Stimulated activated CD8-positive, alpha-beta memory T cell treated with anti-CD3 and anti-CD28 coated beads, Interleukin-15, amount 100 ng/mL, for 4 hours (primary cell): ENCODE results near the gene EBF3.

Source experiments
- DNase-seq, 2 donors: peaks; one replicate each; pipeline ENCODE4 v3.0.0-alpha.2; 2020; ENCODE audit warnings: low read depth in 2 of 2

The EBF3 gene

DNA sequence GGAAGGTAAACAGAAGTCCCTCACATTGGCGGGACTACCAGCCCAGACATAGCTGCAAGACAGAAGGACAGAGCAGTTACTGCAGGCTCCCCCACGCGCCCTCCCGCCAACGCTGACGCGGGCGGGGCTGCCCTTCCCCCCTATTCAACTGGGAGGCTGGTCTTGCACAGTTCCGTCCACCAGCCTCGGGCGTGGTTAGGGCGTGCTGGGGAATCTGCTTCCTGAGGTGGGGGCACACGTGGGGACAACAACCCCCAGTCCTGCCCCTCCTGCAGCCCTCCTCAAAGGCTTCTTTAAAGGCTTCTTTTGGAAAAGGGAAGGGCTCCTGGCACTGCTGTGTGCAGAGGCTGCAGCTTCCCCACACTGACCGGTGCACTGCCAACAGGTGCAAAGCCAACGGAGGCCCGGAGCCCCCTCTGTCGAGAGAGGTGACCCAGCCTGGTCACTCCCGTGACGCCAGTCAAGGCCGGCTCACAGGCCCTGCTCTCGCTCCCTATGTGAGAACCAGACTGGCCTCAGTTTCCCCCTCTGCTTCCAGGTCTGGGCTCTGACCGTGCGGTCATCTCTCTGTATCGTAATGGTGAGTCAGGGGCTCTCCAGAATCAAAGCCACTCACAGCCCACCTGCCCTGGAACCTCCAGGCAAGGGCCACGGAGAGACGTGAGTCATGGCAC, 126.0 kb downstream of the EBF3 start:
- no peak for DNase-seq

DNA sequence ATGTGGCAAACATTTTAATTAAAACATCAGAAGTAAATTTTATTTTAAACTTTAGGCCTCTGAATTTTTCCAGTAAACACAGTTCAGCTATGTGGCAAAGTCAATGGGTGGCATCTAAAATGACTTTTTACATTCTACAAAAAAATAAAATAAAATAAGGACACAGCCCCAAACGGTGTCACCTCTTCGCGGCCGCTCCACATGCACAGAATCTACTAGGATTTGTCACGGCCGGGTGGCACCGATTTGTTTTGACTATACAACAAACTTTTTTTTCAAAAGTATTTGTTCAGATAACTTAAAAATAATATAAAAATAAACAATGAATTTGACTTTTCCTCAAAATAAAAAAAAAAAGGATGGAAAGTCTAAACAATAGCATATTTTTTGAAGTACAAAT, 127.8 kb downstream of the EBF3 start:
- DNase-seq: no peak

DNA sequence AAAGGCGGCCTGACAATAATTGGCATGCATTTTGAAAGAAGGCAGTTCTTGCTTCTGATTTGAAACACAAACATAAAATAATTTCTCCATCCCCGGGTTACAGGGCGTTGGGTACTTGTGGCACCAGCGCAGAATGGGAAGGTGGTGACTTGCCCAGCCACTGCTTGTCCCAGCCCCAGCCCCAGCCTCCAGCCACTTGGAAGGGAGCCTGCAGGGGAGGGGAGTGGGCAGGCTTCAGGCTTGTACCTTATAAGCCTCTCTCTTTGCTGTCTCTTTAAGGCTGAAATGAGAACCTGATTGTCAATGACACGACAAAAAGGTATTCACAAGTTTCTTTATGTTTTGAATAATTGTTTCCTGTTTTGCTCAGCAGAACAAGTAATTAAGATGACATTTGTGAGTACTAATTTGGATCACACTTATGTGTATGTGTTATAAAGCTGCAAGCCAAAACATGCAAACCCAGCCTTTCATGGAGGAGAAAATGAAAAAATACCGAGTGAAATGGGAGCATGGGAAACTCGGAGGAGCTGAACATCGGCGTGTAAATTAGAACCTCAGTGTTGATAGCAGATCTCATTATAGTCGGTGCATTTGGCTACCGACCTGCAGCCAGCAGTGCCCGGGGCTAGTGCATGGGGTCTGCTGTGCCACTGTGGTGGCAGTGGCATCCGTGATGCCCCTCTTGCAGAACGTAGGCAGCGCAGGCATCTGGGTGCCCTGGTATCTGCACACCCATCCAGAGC, 129.9 kb downstream of the EBF3 start:
- no peak for DNase-seq

DNA sequence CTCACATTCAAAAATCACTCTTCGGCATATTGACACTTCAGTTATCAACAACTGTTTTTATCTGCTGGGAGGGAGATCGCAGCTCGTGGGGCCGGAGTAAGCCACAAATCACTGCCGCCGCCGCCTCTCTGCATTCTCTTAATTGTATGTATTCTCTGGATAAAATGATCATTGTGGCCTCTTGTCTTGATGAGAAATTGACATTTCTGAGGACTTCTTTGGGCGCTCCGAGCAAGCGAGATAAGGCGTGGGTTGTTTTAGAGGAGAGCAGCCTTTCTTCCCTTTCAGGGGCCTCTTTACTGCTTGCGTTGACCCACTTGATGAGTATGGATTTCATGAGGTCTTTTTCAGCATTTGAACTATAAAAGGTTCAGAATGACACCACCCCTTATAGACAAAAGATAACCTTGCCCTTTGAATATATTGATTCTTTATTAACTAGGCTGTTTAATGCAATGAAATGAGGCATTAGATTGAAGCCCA, 130.6 kb downstream of the EBF3 start:
- DNase-seq: no peak

DNA sequence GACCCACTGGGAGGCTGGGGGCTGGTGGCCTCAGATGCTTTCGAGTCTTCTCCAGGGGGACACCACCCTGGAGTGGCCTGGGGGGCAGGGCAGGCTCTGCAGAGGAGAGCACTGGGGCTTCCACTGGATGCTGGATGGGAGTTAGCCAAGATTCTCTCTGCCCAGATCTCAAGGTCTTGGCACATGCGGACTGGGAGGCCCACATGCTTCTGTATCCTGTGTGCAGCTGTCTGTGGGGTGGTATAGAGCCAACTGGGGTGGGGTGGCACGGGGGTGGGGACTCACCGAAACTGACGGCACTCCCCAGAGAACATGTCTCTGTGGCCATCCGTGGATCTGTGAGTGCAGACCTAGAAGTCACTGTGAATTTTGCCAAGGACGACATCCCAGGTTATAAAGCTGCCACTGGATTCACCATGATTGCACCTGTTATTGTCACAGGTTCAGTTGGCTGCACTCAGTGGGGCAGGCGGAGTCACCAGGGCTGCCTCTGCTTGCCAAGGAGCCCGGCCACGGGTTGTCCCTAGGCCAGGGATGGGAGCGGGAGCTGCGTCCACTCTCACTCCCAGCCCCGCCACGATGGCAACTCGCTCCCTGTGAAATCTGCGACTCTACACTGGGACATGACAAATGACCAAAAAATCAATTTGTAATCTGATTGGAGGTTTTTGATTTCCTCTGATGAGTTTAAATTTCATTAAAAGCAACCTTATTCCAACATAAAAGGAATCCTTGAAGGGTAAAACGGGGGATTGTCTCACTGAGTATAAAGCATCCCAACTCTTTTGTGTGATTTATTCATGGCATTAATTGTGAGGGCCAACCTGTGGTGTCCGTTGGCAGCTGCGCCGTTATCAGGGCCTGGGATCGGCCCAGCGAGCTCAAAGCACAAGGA, 131.3 kb downstream of the EBF3 start:
- DNase-seq: no peak

DNA sequence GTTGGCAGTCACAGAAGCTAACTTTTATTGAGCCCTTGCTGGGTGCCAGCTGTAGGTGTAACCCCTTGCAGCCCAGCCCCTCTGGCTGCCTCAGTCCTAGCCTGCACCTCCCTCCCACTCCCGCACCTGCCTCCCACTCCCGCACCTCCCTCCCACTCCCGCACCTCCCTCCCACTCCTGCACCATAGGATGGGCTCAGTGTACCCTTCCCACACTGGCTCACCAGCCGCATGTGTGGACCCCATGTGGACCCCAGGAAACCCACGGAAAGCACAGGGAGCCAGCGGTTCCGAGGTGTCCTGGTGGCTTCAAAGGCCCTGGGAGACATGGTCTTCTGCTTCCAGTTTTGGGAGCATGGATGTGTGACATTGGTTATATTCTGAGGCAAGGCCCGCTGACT, 132.9 kb downstream of the EBF3 start:
- DNase-seq: no peak

DNA sequence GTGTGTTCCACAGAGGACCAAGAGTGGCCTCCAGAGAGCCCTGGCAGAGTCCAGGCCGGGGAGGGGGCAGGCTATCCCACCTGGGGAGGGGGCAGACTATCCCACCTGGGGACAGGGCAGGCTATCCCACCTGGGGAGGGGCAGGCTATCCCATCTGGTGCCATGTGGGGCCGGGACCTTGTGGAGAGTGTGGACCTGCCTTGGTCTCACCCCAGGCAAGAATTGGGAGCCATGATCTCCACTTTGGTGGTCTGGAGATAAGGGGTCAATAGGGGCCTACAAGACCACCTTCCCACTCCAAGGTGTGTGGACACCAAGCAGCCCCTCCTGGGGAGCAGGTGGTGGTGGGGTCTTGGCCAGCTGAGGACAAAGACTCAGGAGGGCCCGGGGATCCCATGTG, 138.2 kb downstream of the EBF3 start:
- DNase-seq: no peak

DNA sequence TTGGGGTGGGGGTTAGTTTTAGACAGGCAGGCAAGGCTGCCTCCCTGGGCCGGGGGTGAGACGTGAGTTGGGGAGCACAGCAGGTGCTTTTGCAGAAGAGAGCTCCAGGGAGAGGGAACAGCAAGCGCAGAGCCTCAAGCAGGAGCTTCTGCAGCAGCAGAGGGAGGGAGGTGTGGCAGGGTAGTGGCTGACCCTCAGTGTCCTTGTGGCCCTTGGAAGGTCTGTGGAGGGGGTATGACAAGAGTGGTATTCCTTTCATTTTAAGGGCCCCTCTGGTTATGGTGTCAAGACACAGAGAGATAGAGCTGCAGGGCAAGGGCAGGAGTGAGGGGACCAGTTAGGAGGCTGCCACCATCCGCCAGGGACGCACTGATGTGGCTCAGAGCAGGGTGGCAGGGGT, 138.9 kb downstream of the EBF3 start:
- no peak for DNase-seq

DNA sequence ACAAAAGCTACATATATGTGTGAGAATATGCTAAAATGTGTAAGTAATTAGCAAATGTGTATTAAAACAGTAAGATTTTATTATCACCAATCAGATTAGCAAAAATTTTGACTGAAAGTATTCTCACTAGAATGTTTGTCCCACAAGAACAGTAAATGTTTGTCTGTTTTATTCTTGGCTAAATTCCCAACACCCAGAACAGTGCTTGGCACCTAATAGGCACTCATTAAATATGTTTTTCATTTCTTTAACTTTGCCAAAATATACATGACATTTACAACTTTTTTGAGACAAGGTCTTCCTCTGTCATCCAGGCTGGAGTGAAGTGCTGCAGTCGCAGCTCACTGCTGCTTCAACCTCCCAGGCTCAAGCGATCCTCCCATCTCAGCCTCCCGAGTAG, 143.6 kb downstream of the EBF3 start:
- DNase-seq: no peak

DNA sequence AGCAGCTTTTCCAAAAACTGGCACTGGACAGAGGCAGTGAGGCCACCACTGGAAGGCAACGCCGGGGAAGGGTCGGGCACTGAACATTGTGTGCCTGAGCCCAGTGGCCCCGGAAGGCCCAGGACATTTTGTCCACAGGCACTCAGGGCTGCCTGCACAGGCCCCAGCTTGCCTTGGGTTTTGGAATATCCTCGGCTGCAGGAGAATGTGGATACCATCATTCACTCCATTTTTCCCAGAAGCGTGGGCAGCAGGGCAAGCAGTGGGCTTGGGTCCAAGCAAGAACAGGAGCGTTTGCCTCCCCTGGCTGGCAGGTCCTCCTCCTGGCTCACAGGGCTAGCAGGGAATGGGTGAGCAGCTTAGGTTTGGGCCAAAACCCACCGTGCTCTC, 147.4 kb downstream of the EBF3 start:
- no peak for DNase-seq

DNA sequence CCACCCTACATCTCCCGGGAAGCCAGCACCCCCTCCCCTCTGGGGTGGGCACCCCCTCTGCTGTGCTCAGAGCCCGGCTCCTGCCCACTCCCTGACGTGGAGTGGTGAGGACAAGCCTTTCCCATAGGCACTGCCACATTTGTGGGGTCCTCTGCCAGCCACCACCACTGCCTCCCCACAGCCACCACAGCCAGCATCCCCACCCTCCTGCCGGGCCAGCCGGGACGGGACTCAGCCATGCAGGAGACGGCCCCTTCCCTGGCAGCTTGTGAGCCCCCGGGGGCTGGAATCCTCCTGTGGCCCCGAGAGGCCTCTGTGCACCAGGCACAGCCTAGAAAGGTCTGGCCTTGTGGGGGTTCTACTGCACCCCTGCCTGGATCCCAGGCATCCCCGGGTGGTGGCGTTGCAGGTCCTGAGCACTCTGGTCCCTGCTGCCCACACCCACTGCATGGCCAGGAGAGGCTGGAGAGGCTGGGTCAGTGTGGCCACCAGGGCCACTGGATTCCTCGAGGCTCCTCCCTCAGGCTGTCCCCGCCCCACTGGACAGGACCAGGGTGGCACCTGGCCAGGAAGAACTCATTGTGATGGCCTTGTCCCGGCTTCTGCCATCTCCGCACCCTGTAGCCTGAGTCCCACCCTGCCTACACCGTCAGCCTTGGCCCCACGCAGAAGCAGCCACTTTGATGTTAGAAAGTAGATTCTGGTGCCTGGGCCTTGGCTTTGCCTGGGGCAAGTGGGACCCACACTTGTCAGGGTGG, 148.0 kb downstream of the EBF3 start:
- no peak for DNase-seq

DNA sequence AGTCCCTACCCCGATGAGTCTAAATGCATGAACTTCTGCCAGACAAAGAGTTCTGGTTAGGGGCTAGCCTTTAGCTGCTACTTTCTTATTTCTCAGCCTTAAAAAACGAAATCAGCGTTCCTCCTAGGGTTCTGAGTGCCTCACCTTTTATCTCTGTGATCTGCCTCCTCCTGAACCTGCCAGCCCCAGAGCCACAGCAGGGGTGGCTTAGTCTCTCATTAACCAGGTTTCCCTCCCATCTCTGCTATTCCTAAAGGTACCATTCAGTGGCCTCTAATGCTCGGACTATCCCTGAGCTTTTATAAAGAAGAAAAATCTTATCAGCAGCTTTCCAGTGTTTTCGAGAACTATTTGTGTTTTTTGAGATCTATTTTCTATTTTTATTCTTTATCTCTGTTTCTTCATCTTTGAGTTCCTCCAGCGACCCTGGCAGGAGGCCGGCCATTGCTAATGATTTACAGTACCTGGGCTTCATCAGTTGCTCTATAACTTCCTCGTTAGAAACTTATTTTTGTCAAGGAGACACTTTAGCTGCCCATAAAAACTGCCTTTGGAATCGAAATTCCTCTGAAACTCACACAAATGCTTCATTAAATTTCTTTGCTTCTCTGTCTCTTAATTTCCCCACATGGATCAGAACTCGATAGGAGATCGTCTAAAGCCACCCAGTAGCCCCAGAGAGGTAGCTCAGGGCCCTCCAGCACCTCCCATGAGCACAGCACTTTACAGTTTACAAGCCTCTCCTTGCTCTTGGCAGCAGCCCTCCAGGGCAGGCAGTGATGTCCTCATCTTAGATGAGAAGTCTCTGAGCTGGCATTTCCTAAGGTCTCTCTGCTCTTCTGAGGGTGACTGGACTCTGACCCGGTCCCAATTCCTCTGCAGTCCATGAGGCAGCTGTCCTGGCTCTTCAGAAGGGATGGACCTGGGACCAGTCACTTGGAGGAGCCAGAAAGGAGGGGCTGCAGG, 149.1 kb downstream of the EBF3 start:
- DNase-seq: no peak

DNA sequence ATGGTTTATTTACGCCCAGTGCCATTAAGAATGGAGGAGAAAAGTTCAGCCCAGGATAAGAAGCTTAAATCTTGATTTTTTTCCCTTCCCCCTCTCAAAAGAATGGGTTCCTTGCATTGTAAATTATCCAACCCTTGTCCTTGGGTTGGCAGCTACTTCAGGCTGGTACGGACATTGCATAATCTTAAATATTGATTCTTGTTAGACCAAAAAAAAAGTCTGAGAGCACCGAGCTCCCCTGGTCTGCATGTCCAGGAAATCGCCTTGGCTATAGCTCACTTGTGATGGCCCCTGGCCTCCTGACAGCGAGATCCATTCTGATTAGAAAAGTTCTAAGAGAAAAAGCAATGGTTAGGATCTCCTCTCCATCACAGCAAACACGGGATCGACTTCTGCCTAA, 151.7 kb downstream of the EBF3 start:
- DNase-seq: no peak

DNA sequence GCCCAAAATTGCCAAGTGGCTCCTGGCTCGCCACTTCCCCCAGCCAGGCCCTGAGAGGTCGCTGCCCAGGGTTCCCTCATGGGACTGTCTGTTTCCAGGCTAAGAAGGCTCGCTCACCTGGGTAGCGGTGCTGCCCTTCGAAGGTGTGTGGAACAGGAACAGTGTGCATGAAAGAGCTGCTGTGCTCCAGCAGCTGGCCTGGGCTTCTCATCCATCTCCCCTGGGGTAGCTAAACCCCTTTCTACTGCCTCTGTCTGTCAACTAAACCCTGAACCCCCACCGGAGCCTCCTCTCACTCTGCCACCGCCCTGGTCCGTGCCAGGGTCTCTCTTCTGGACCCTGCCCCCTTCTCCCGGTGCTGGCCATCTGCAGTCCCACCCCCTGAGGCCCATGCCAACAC, 152.9 kb downstream of the EBF3 start:
- DNase-seq: no peak

DNA sequence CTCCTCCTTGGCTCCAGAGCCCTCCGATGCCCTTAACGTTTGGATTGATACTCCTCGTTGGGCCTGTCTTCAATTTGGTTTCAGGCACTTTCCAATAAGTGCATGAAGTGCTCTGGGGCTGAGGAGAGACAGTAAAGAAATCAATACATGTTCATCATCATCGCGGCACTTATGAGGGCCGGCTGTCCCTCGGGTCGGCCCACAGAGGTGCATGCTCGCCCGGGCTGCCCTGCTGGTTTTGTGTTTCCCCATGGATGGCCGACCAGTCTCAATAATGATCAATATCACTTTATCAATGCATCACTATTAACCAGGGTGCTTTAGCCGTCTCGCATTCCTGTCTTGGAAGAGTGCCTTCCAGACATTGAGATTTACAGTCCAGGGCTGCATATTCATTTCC, 154.2 kb downstream of the EBF3 start:
- DNase-seq: no peak

DNA sequence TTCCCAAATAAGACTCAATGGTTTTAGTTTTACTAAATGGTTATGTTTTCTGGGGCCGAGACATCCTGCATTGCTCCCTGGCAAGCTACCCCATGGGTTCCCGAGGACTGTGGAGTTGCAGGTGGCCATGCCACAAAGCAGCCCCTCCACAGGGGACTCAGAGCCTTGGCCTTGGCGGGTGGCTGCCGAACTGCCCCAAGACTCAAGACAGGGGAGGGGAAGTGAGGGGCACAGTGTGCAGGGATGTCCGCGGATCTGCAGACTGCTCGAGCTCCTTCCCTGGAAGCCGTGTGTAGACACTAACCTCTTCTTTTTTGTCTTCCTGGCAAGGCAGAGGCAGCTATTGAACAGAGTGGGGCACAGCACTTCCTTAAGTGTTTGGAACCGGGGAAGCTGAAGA, 154.6 kb downstream of the EBF3 start:
- DNase-seq: no peak

DNA sequence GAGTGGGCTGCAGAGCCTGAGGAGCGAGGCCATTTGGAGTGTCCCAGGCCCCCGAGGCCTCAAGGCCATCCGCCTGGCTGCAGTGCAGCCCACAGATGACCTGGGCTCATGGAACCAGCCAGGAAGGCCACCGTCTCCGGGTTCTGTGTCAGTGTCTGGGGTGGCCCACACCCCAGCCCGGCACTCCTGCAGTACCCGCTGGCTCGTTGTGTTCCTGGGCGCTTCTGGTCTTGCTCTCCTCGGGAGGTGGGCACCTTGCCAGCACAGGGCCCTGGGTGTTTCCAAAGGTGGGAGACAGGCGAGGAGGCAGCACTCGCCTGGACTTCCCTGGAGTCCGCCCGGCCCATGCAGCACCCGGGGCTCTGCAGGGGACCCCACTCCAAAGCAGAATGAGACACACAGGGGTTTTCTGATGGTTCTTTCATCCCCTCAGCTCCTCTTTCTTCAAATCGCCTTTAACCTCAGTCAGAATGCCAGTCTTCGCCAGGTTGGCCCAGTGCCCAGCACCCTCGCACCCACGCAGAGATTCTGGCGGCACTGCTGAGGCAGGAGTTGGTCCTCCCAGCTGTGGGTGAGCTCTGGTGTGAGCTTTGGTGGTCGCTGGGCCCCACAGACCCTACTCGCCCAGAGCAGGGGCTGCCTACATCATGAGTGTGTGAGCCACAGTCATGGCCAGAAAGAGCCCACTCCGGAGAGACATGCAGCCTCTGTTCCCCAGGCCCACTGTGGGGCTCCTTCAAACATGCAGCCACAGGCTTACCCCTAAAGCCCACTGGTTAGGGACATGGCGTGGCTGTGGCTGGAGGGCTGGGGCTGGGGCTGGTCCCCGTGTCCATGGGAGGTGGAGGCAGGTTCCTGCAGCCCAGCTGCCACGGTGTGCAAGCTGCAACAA, 155.7 kb downstream of the EBF3 start:
- no peak for DNase-seq

DNA sequence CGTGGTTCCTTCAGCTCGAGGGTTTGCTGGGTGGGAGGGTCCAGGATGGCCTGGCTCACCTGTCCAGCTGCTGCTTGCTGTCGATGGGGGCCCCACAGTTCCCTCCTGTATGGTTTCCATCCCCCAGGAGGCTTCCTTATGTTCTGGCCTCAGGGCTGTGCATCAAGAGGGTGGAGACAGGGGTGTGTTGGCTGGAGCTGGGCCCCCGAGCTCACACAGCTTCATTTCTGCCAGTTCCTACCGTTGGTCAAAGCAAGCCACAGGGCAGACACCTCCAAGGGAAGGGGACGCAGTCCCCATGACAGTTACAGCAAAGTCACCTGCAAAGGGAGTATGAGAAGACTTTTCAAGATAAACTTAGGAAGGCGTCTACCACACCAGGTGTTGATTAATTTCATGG, 156.9 kb downstream of the EBF3 start:
- no peak for DNase-seq

DNA sequence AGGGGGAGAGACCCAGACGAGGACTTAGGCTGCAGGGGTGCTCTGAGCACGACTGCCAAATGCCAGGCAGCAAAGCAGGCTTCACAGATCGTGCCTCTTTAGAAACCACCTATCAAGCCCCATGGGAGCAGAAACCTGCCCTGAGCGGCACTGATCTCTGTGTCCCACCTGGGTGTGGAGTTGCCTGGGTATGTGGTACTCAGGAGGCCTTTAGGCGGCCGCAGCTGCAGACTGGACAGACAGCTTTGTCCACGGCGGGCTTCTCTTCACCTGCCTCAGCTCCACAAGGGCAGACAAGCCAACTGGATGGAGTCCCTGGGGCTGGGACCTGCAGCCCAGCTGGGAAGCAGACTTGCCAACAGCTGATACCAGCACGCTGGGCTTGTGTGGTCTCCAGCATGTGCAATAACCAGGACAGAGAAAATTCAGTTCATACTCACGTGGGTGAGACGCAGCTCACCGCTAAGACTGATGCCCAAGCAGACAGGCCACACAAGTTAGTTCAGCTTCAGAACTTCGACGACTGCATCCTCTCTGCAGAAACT, 163.2 kb downstream of the EBF3 start:
- no peak for DNase-seq
